Activated CD8-positive, alpha-beta memory T cell treated with anti-CD3 and anti-CD28 coated beads, Interleukin-2, amount 50 U/mL, for 48 hours (primary cell): ENCODE measurements around the gene KPTN.
A peak's percentile ranks its signal among the peaks of the same experiment; 100 is the strongest.

Experiments
- DNase-seq: peaks from one replicate; pipeline ENCODE4 v3.0.0-alpha.2; 2020

KPTN gene

DNA sequence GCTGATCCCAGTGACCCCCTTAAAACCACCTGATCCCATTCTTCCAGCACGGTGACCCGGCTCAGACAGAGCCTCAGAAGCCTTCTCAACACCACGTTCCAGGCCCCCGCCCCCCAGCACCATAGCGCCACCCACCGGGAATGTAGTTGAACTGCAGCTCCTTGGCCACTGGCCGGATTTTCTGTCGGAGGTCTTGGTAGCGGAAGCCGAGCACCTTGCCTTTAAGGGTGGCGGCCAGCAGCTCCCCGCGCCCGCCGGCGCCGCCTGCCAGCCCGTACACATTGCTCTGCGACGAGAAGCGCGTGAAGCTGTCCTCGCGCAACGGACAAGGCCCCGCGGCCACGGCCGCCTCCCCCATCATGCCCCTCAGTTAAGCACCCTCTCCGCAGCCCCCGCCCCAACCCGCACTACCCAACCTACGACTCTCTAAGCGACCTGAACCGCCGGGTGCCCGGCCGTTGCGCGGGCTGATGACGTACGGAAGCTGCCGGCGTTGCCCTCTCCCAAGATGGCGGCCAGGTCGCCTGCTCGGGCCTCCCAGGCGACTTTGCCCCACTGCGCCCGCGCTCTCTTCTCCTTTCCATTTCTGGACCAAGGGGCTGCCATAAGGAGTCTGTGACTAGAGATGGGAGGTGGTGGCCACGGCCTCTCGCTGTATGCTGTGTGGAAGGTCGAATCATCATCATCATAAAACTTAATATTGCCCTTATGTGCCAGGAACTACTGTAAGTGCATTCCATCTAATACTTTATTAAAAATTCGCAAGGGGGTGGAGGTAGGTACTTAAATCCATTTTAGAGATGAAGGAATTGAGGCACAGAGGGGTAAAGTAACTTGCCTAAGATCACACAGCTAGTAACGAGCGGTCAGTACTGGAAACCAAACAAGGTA is at the start of gene KPTN:
Gene KPTN (minus strand): TSS at position 420 of the 891 bp plus-strand sequence. CDS start 59 bp downstream, at position 361.
- DNase-seq, result peak; percentile 97

DNA sequence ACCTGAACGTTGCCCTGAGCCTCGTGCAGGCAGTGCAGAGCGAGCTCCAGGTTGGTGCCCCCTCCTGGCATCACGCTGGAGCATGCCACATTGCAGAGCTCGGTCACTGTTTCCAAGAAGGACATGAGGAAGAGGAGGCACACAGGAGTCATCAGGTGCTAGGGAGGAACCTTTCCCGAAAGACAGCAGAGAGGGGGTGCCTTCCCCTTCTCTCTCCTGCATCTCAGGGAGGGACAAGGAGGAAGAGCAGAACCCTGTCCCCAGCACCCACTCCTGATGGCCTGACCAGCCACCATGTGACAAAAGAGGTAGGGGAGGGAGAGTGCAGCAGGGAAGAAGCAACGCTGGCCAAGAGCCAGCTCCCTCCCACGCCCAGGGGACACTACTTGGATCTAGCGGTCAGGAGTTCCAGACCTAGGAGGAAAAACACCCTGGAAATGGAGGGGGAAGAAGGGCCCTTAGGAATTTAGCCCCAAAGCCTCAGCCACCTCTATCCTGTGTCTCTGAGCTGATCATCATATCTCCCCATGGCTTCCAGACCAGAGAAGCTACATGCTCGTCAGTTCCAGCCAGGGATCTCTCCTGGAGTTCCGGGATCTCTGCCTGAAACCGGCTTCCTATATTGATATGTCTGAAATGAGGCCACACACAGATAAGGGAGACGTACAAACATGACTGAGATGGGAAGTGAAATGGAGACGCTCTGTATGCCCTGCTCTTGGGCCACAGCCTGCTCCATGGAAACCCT is 47.8 kb upstream of the KPTN start:
- DNase-seq, result no peak

DNA sequence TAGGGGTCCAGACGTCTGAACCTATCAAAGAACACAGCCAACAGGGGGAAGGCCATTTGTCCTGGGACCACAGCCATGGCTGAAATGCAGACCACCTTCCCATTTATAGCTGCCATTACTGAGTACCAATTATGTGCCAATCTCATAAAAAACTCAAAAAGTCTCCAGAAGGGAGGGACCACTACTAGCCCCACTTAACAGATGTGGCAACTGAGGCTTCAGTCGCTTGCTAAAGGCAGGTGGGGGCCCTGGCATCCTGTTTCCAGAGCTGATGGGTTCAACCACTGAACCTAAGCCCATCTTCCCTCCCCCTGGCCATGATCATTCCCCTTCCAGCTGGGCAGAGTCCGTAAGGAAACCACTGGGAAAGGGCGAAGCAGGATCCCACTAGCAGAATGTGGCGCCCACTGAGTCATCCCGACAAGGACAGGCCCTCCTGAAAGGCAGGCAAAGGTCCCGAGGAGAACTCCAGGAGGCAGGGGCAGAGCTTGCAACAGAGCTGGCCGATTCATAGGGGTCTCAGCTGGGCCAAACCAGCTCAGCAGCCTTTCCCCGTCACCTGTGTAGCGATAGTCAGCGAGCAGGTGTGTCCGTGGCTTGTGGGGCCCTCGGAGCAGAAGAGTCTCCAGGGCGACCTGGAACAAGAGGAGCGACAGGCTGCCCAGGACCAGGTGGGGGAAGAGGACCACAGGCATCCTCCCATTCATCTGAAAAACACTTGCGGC is 45.2 kb upstream of the KPTN start:
- DNase-seq, result no peak

DNA sequence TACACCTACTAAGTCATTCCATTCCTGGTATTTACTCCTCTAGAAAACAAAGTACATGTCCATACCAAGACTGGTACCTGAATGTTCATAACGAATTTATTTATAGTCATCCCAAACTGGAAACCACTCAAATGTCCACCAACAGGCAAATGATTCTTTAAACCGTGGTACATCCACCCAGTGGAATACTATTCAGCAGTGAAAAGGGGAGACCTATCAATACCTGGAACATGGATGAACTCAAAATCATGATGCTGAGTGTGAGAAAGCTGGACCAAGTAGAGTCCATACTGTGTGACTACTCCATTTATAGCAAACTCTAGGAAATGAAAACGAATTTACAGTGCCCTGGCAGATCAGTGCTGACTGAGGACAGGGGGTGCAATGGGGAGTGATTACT is 42.8 kb upstream of the KPTN start:
- no peak for DNase-seq

DNA sequence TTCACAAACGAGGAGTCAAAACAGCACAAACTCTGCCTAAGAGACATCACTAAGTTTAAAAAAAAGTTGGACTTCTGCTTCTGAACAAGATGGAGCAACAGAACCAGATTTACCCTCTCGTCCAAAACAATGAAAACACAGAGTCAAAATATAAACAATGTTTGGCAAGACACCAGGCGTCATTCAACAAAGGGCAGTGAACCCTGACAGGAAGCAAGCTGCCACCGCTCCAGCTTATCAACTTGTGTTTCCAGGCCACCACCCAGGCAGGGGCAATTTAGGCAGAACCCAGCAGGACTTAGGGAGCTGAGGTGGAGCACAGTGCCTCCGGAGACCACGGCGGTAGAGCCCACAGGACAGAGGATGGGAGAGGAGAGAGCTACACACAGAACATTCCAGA is 39.5 kb upstream of the KPTN start:
- DNase-seq, result no peak

DNA sequence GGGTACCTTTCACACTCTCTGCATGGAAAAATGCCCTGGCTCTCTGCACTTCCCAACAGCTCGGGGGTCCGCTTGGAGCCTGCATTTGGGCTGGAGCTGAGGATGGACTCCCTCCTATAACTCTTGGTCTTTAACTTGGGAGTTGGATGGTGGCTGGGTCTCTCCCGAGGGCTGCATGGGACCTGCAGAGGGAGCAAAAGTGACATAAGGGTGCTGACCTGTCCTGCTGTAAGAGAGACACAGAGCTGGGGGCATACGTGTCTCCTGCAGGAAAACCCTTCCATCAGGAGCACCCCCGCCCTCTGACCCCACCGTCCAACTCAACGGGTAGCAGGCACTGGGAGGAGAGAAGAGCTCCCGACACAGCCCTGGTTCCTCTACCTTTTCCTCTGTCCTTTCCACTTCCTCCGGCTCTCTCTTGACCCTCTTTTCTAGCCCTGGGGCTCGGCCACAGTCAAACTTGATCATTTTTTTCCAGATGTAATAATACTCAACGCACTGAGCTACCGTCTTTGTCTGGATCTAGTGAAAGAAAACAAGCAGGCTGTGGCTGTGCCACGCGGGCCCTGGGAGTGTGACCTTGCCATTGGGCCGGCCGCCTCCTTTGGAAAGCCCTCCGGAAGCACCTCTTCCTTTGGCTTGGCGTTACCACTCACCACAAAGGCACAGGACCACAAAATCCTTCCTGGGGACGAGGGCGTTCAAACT is 37.6 kb upstream of the KPTN start:
- no peak for DNase-seq

DNA sequence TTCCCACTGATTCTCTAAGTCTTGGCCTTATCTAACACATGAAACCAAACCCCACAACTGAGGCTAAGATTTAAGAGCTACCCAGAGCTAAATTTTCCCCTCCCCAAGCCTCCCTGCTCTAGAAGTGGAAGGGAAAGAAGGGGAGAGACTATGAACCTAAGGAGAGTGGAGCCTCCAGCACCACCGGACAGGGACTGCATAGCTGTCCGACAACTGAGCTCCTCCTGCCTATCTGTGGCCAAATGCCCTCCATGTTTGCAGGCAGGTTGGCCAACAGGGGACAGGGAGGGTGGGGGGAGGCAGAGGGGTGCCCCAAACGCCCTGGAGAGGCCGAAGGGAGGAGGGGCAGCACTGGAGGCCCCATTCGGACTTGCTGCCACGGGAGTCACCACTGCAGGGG is 36.8 kb upstream of the KPTN start:
- DNase-seq, result no peak

DNA sequence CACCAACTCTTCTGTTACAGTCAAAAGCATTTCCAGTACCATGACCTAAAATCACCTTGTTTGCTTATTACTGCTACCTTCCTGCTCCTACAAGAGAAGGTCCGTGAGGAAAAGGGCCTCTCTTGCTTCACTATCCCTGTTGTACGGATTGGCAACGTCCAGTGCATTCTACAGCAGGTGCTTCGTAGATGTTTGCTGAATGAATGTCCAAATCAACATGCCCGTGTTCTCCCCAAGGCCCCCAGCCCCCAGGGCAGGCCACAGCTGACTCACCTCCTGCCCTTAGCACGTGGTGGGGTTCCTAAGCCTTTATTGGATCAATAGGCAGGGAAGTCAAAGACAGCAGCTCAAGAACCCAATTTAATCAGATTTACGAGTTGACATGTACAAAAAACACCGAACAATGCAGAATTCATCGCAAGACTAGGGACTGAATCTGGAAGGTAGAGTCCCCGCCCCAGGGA is 36.4 kb upstream of the KPTN start:
- DNase-seq, result no peak

DNA sequence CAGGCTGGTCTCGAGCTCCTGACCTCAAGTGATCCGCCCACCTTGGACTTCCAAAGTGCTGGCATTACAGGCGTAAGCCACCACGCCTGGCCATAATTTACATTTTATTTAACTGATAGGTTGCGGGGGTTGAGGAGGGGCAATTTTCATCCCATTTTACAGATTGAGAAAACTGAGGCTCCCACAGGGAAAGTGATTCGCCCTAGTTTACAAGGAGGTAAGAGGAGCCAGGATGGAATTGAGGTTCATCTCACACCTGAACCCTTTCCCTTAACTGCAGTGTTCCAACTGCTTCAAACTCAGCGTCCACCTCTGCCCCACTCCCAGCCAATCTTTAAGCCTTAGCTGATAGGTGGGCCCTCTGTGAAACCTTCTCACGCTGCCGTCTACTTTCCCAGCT is 34.8 kb upstream of the KPTN start:
- no peak for DNase-seq

DNA sequence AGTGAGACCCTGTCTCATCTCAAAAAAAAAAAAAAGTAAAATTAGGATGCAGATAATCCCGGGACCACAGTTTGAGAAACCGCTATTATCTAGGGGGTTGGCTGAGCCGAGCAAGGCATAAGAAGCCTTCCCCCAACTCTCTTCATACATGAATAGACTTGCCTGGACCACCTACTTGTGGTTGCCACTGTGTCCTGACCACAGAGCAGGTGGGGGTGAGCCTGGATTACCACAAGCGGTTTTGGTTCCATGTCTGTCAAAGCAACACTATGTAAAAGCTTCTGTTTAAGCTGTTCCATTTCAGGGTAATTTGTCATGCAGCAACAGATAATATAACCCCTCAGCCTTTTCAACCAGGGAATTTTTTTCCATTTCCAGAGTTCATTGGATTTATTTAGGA is 34.1 kb upstream of the KPTN start:
- peak; percentile 87 for DNase-seq

DNA sequence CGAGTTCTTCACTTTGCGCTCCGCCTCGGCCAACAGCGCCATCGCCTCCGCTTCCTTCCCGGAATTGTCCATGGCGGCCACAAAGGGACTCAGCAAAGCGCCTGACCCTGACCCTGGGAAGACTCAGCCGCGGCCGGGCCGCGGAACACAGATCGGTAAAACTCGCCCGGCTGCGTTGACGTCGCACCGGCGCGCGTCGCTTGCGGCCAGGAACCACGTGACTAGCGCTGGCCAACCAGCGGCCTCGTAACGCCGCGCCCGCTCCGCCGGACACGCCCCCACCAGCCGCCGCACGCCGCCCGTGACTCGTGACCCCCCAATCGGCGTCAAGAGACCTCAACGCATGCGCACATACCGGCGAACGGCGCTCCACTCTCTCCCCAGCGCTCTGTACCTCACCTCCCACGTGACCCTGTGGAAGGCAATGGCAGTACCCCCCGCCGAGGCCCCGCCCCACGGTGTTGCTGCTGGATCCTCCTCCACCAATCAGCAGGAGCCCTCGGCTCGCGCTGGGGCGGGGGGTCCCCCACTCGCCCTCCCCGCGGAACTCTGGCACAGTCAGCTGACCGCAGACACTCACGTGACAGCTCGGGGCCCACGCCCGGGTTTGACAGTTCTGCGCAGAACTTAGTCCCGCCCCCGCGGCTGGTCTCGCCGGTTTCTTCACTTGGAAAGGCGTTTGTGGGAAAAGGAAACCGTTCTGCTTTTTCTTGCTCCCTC is 31.0 kb upstream of the KPTN start, which contains the start of gene NAPA:
Gene NAPA (minus strand): TSS at position 195 of the 720 bp plus-strand sequence. CDS start 123 bp downstream, at position 72.
- peak; percentile 100 for DNase-seq

DNA sequence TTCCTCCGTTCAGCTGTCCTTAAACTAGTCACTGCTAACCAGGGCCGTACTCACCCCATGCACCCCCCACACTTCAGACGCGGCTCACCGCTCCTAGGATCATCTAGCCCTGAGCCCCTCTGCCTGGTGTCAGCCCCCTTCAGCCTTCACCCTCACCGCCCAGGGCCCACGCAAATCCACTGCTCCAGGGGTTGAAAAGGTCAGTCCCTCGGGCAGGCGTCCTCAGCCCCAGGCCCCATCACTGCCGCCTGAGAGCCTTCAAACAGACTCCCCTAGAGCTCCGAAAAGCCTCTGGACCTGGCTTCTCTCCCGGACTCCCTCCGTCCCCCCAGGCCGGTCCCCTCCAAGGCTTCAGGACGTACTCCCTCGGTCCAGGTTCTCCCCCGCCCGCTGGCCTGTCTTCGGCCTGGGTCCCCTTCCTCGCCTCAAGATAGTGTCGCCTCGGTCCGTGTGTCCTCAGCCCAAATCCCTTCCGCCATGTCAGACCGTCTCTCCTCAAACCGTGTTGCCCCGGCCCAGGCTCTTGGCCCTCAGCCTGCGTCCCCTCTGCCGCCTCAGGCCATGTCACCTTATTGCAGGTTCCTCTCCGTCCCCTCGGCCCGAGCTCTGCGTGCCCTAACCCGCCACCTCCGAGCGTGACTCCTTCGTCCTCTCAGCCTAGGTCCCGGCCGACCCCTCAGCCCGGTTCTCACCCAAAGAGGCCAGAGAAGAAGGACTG is 30.3 kb upstream of the KPTN start:
- no peak for DNase-seq

DNA sequence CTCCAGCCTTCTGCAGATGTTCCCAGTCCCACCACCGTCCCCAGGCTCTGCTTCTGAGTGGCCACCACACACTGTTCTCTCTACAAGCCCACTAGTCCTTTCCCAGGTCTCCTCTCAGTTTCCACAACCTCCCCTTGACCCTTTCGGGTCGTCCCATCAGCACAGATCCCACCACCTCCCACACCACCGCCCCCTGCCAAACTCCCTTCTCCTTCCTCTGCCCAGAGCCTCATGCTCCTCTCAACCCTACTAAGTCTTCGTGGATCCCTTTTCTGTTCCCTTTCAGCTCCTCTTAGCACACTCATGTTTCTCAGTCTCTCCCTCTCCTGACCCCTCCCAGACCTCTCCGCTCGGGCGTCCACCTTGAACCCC is 28.9 kb upstream of the KPTN start:
- no peak for DNase-seq

DNA sequence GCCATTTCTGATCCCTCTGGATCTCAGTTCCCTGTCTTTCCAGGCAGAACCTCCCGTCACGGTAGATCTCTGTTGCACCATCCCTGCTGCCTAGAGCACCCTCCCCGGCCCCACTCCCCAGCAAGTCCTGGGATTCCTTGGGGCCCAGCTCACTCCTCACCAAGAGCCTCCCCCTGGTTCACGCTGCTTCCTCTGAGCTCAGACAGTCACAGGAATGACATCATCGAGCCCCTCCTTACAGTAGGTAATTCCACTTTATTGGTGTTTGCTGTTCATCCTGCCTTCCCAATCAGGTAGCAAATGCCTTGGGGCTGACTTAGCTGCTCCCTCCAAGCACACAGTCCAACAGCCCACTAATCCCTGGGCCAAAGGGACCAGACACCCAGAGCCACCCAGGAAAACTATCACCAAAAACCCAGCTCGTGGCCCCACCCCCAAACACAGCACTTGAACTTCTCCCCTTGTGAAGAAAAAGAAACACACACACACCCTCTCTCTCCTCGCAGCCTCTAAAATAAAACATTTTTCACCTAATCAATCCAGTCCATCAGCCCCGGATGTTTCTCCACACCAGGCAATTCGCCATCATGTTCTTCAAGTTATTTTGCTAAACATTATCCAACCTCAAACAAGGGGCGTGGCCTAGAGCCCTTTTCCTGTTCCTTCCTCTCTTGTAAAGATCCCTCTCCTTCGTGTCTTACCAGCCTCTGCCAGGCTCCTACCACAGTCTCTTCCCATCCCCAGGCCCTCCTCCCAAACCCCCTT is 28.3 kb upstream of the KPTN start:
- no peak for DNase-seq

DNA sequence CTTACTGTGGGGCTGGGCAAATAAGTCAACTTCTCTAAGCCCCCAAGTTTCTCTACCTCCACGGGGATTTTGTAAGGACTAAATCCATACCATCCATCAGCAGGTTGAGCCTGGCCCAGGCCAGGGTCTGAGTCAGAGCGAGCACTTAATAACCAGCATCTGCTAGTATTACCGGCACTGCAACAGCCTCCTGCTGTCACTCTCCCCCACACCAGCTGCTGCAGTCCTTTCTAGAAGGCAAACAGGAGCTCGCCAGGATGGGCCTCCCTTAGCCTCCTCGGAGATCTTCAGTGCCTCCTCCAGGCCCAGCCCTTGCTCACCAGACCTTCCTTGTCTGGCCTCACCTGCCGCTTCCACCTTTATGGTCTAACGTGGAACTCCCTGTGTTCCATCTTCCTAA is 27.7 kb upstream of the KPTN start:
- no peak for DNase-seq

DNA sequence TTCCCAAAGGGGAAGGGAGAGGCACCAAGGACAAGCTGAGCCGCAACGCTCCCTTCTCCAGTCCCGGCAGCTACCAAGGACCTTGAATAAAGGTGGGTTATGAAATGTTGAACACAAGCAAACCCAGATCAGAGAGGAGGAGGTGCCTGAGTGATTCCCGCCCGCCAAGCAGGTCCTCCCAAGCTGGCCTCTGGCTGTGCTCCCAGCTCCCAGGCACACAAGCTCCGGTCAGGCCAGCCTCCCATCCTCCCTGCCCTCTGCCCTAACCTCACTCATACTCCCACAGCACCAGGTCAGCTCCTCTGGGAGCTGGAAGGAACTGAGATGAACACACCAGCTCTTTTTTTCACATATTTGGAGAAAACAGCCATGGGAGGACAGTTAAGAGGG is 27.1 kb upstream of the KPTN start:
- no peak for DNase-seq

DNA sequence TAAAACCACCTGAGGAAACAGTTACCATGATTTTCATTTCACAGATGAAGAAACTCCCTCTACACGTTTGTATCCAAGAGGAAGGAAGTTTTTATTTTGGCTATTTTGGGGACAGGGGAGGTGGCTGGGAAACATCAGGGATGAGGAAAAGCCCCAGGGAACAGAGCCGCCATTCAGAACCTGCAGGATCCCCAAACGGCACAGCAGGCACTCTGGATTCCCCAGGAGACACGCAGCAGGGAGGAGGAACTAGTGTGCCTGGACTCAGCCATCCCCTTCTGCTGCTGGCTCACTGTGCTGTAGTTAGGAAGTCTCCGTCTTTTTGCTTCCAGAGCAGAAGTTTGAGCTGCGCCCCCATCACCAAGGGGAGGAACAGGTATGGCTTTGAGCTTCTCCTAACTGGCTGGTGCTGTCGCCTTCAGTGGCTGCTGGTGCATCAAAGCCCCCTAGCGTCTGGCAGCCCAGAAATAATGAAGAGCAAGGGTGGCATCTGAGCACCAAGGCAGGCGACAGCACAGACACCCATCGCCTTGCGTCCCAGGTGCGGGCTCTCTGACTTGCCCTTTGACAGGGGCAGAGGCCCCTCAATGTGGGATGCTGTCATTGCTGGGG is 26.6 kb upstream of the KPTN start:
- DNase-seq, result no peak

DNA sequence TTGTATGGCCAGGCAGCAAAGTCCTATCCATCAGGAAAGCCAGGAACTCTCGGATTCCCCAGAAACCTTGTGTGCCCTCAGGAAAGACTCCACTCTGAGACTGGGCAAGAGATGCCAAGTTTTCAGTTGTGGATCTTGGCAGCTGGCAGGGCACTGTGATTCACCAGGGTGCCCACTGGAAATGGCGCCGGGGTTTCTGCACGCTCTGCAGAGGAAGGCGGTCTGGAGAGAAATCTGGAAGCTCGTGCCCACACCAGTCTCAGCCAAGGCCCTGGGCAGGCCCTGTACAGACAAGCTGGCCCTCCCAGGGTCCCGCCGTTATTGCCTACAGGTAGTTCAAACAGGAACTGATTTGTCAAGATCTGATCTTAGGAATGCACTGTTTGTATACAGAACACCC is 26.0 kb upstream of the KPTN start:
- DNase-seq, result no peak

DNA sequence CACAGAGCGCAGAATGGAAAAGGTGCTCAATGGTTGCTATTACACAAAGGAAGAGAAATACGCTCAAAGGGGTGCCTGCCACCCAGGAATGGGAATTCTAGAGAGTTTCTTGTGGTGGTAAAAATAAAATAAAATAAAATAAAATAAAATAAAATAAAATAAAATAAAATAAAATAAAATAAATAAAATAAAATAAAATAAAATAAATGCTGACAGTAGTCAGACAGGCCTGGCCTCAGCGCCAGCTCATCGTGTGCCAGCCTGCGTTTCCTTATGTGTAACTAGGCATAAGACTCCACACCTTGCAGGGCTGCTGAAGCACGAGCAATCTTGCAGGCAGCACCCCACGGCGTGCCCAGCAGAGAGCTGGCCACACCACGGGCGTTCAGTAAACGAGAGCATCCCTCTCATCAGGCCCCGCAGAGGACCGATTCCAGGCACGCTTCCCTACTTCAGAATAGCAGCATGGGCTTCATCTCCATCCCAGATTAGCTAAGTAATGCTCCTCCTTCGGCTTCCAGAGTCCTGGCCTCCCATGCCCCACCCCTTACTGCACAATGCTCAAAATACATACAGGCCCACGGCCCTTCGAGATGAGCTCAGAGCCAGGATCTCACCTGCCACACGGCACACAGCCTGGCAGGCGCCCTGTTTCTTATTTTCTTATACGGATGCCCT is 25.3 kb upstream of the KPTN start:
- DNase-seq, result no peak

DNA sequence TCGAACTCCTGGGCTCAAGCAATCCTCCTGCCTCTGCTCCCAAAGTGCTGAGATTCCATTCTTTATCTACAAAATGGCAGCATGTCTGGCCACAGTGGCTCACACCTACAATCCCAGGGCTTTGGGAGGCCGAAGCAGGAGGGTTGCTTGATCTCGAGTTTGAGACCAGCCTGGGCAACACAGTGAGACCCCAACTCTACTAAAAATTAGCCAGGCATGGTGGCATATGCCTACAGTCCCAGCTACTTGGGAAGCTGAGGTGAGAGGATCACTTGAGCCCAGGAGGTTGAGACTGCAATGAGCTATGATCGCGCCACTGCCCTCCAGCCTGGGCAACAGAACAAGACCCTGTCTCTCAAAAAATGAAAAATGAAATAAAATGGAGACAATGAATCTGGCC is 24.7 kb upstream of the KPTN start:
- no peak for DNase-seq
